ENCODE measurements around the gene ELF1.

DNA sequence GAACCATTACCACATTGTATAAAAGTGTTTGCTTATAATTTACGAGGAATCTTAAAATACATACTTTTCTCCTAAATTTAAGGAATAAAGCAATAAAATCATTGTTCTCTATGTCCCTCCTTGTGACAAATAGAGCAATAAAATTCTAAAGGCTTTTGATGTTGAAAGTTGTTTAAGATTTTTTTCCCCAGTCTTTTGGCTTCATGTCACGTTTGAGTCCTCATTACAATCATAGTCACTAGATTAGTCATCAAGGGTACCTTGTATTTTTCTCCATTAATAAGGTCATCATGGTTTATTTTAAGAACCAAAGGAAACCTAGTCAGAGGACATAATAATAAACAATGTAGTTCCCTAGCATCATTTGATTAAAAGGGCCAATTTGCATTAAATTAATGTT lies 45.4 kb upstream of the ELF1 start:
- TF ChIP-seq, protein P1, sequence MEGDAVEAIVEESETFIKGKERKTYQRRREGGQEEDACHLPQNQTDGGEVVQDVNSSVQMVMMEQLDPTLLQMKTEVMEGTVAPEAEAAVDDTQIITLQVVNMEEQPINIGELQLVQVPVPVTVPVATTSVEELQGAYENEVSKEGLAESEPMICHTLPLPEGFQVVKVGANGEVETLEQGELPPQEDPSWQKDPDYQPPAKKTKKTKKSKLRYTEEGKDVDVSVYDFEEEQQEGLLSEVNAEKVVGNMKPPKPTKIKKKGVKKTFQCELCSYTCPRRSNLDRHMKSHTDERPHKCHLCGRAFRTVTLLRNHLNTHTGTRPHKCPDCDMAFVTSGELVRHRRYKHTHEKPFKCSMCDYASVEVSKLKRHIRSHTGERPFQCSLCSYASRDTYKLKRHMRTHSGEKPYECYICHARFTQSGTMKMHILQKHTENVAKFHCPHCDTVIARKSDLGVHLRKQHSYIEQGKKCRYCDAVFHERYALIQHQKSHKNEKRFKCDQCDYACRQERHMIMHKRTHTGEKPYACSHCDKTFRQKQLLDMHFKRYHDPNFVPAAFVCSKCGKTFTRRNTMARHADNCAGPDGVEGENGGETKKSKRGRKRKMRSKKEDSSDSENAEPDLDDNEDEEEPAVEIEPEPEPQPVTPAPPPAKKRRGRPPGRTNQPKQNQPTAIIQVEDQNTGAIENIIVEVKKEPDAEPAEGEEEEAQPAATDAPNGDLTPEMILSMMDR (conservative IDR thresholded peaks at IDR 0.05; ENCODE audit: low read depth, low read length), result no peak
- no peak for TF ChIP-seq POLR2A (IDR thresholded peaks at IDR 0.05; ENCODE audit: low read depth, low read length)
- TF ChIP-seq MAFK (IDR thresholded peaks at IDR 0.05; ENCODE audit: low read depth, low read length), result no peak
- TF ChIP-seq RCOR1 (IDR thresholded peaks at IDR 0.05; ENCODE audit: insufficient replicate concordance, low read length), result no peak
- no peak for TF ChIP-seq CEBPB (IDR thresholded peaks at IDR 0.05; ENCODE audit: low read depth, low read length)
